MM.1S (cell line): ENCODE measurements around the gene PGPEP1.

Source experiments
- DNase-seq: peaks from one replicate; pipeline ENCODE4 v3.0.0-alpha.2; 2015
- H2AFZ ChIP-seq: fragments of 300-600 bp; sonication (generic); 2 replicates; pipeline ENCODE4 v1.6.0; 2016; ENCODE audit warnings: antibody characterized with exemption, low read length
- H3F3A ChIP-seq: fragments of 300-600 bp; sonication (generic); 2 replicates; pipeline ENCODE4 v1.6.1; 2016; ENCODE audit warnings: mild to moderate bottlenecking, antibody characterized with exemption, low read length, moderate library complexity, mixed read lengths; ENCODE audit not compliant: insufficient read depth
- H3K27ac ChIP-seq: fragments of 300-600 bp; sonication (generic); 2 replicates; pipeline ENCODE4 v1.5.1; 2016; ENCODE audit warnings: mild to moderate bottlenecking, low read length
- H3K27me3 ChIP-seq: fragments of 300-600 bp; sonication (generic); replicated peaks from 2 replicates; pipeline ENCODE4 v1.6.0; 2016; ENCODE audit warnings: low read length; ENCODE audit not compliant: insufficient read depth
- H3K36me3 ChIP-seq: fragments of 300-600 bp; sonication (generic); replicated peaks from 2 replicates; pipeline ENCODE4 v1.6.1; 2016; ENCODE audit warnings: mild to moderate bottlenecking, low read length, mixed read lengths; ENCODE audit not compliant: insufficient read depth
- H3K4me1 ChIP-seq: fragments of 300-600 bp; sonication (generic); 2 replicates; pipeline ENCODE4 v1.6.1; 2016; ENCODE audit warnings: low read length, mixed read lengths
- H3K4me2 ChIP-seq: fragments of 300-600 bp; sonication (generic); 2 replicates; pipeline ENCODE4 v1.6.0; 2016; ENCODE audit warnings: low read depth, low read length
- H3K4me3 ChIP-seq: fragments of 300-600 bp; sonication (generic); 2 replicates; pipeline ENCODE4 v1.5.1; 2016; ENCODE audit warnings: low read length, mixed read lengths
- H3K79me2 ChIP-seq: fragments of 300-600 bp; sonication (generic); 2 replicates; pipeline ENCODE4 v1.6.1; 2016; ENCODE audit warnings: mixed run types, low read length, mixed read lengths
- H3K9ac ChIP-seq: fragments of 300-600 bp; sonication (generic); 2 replicates; pipeline ENCODE4 v1.6.1; 2016; ENCODE audit warnings: low read length, mixed read lengths
- H3K9me2 ChIP-seq: fragments of 300-600 bp; sonication (generic); replicated peaks from 2 replicates; pipeline ENCODE4 v1.6.1; 2016; ENCODE audit warnings: mild to moderate bottlenecking, low read length, mixed read lengths; ENCODE audit not compliant: insufficient read depth
- H3K9me3 ChIP-seq: fragments of 300-600 bp; sonication (generic); replicated peaks from 2 replicates; pipeline ENCODE4 v1.6.1; 2016; ENCODE audit warnings: mild to moderate bottlenecking, low read length, mixed read lengths; ENCODE audit not compliant: insufficient read depth
- H4K20me1 ChIP-seq: fragments of 300-600 bp; sonication (generic); 2 replicates; pipeline ENCODE4 v1.6.1; 2016; ENCODE audit warnings: mild to moderate bottlenecking, low read length, moderate library complexity, mixed read lengths; ENCODE audit not compliant: insufficient read depth
- EZH2 ChIP-seq: fragments of 300-600 bp; sonication (generic); optimal IDR thresholded peaks from 2 replicates; pipeline ENCODE3; 2017; ENCODE audit warnings: low read depth, mild to moderate bottlenecking, antibody characterized with exemption, low read length, mixed read lengths
- EZH2phosphoT487 ChIP-seq: fragments of 300-600 bp; sonication (generic); IDR thresholded peaks from 2 replicates; pipeline ENCODE4 v1.6.1; 2018; ENCODE audit warnings: antibody characterized with exemption, low read length
- TF ChIP-seq, protein P1 (sequence below): fragments of 300-600 bp; sonication (generic); IDR thresholded peaks from 2 replicates; pipeline ENCODE4 v1.5.1; 2016; ENCODE audit warnings: antibody characterized with exemption, low read length, mixed read lengths

Gene PGPEP1

DNA sequence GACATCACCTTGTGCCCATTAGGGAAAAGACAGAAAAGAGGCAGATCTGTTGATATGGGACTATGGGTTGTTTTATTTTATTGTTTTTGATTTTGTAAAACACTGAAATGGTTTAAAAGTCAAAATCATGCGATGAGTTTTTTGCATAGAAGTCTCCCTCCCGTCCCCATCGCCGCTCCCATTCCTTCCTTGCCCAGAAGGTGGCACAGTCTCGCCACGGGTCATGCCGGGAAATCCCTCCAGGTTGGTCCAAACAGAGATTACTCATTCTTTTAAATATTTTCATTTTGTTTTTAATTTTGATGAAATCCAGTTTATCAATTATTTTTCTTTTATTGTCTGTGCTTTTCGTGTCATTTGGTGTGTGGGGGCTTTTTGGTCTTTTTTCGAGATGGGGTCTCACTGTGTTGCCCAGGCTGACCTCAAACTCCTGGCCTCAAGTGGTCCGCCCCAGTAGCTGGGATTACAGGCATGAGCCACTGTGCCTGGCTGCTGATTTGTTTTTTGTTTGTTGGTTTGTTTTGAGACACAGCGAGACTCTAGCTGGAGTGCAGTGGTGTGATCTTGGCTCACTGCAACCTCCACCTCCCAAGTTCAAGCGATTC lies 9.2 kb downstream of the PGPEP1 start:
- Histone ChIP-seq H3K36me3 (no peaks in the 10 kb centered on the region), H2AFZ (no peak overlapping the region), H3K9ac (no peak overlapping the region), H3K79me2 (no peaks in the 10 kb centered on the region), H3K4me2 (no peak overlapping the region), H4K20me1 (no peaks in the 10 kb centered on the region), H3K4me3 (no peak overlapping the region), H3K9me3 (no peaks in the 10 kb centered on the region), H3K9me2 (no peaks in the 10 kb centered on the region), H3K27me3 (no peaks in the 10 kb centered on the region), H3F3A (no peaks in the 10 kb centered on the region), H3K4me1 (no peaks in the 10 kb centered on the region), H3K27ac (no peak overlapping the region)
- TF ChIP-seq, protein P1, sequence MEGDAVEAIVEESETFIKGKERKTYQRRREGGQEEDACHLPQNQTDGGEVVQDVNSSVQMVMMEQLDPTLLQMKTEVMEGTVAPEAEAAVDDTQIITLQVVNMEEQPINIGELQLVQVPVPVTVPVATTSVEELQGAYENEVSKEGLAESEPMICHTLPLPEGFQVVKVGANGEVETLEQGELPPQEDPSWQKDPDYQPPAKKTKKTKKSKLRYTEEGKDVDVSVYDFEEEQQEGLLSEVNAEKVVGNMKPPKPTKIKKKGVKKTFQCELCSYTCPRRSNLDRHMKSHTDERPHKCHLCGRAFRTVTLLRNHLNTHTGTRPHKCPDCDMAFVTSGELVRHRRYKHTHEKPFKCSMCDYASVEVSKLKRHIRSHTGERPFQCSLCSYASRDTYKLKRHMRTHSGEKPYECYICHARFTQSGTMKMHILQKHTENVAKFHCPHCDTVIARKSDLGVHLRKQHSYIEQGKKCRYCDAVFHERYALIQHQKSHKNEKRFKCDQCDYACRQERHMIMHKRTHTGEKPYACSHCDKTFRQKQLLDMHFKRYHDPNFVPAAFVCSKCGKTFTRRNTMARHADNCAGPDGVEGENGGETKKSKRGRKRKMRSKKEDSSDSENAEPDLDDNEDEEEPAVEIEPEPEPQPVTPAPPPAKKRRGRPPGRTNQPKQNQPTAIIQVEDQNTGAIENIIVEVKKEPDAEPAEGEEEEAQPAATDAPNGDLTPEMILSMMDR = peak; percentile 34
- no peak for TF ChIP-seq EZH2phosphoT487
- DNase-seq = no peak

DNA sequence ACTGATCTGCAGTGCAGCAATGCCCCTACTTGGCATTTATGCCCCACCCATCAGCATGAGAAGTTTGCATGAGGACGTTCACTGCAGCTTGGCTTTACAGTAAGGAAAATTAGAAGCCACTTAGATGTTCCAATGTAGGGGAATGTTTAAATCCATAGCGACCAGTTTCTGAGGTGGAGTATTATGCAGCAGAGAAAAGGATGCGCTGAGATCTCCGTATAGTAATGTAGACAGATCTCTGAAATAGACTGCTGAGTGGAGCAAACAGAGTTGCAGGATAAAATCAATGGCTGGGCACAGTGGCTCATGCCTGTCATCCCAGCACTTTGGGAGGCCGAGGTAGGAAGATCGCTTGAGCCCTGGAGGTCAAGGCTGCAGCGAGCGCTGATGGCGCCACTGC lies 10.1 kb downstream of the PGPEP1 start:
- Histone ChIP-seq H3K9ac (no peak overlapping the region), H3K9me2 (no peaks in the 10 kb centered on the region), H3K79me2 (no peaks in the 10 kb centered on the region), H4K20me1 (no peaks in the 10 kb centered on the region), H3F3A (no peaks in the 10 kb centered on the region), H2AFZ (no peak overlapping the region), H3K4me1 (no peaks in the 10 kb centered on the region), H3K36me3 (no peaks in the 10 kb centered on the region), H3K9me3 (no peaks in the 10 kb centered on the region), H3K4me2 (no peak overlapping the region), H3K27me3 (no peaks in the 10 kb centered on the region), H3K4me3 (no peak overlapping the region), H3K27ac (no peak overlapping the region)
- DNase-seq = no peak
- TF ChIP-seq, protein P1 = no peak
- TF ChIP-seq EZH2phosphoT487 (no peak), EZH2 (no peak)

DNA sequence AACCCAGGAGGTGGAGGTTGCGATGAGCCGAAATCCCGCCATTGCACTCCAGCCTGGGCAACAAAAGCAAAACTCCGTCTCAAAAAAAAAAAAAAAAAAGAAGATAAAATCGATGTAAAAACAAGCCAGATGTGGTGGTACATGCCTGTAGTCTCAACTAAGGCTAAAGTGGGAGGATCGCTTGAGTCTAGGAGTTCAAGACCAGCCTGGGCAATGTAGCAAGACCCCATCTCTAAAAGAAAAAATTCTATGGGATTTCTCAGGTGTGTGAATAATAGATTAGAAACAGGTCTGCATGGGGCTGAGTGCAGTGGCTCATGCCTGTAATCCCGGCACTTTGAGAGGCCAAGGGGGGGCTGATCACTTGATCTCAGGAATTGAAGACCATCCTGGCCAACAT lies 11.1 kb downstream of the PGPEP1 start:
- Histone ChIP-seq H3K4me3 (no peak overlapping the region), H3K79me2 (no peaks in the 10 kb centered on the region), H3K27ac (no peak overlapping the region), H3K9ac (no peak overlapping the region), H3K4me2 (no peak overlapping the region), H3K9me2 (no peaks in the 10 kb centered on the region), H3F3A (no peaks in the 10 kb centered on the region), H4K20me1 (no peaks in the 10 kb centered on the region), H3K36me3 (no peaks in the 10 kb centered on the region), H3K9me3 (no peaks in the 10 kb centered on the region), H2AFZ (no peak overlapping the region), H3K4me1 (no peaks in the 10 kb centered on the region), H3K27me3 (no peaks in the 10 kb centered on the region)
- TF ChIP-seq EZH2phosphoT487 (no peak), EZH2 (no peak)
- TF ChIP-seq, protein P1 = no peak
- no peak for DNase-seq
